ENCODE measurements around the gene PERCC1.

The PERCC1 gene

GRCh38 chr16:1430759-1431496 is at the start of gene PERCC1:
TSS of gene PERCC1 (plus strand) at chr16:1431078. CDS start at chr16:1432594, 1,516 bp downstream.
- no peak for DNase-seq (ENCODE audit: low spot score)
- no peak for TF ChIP-seq CTCF (IDR thresholded peaks at IDR 0.05; ENCODE audit: extremely low read depth, missing control alignments)

GRCh38 chr16:1381612-1382406 is 49.1 kb upstream of the PERCC1 start:
- TF ChIP-seq CTCF (IDR thresholded peaks at IDR 0.05; ENCODE audit: extremely low read depth, missing control alignments) = no peak
- DNase-seq (ENCODE audit: low spot score) = no peak

- TF ChIP-seq CTCF (IDR thresholded peaks at IDR 0.05; ENCODE audit: extremely low read depth, missing control alignments) = no peak
- DNase-seq (ENCODE audit: low spot score) = no peak
These were observed 47.3 kb upstream of the PERCC1 start for GRCh38 chr16:1383556-1383955.

GRCh38 chr16:1385232-1385631 is 45.6 kb upstream of the PERCC1 start:
- DNase-seq (ENCODE audit: low spot score) = no peak
- TF ChIP-seq CTCF (IDR thresholded peaks at IDR 0.05; ENCODE audit: extremely low read depth, missing control alignments) = no peak

- no peak for TF ChIP-seq CTCF (IDR thresholded peaks at IDR 0.05; ENCODE audit: extremely low read depth, missing control alignments)
- DNase-seq (ENCODE audit: low spot score) = no peak
These were observed 43.5 kb upstream of the PERCC1 start for GRCh38 chr16:1387331-1387730.

- no peak for DNase-seq (ENCODE audit: low spot score)
- TF ChIP-seq CTCF (IDR thresholded peaks at IDR 0.05; ENCODE audit: extremely low read depth, missing control alignments) = no peak
These were observed 41.1 kb upstream of the PERCC1 start for GRCh38 chr16:1389762-1390161.

GRCh38 chr16:1390239-1390779 is 40.6 kb upstream of the PERCC1 start:
- TF ChIP-seq CTCF (IDR thresholded peaks at IDR 0.05; ENCODE audit: extremely low read depth, missing control alignments) = no peak
- DNase-seq (ENCODE audit: low spot score) = no peak
